Skin epidermis (tissue), 12 donors: ENCODE measurements around the gene TCF12.

Experiments
- H3K27ac ChIP-seq, 21 experiments: fragments of 200-600 bp; sonication (generic) in 11 of 21; one replicate each; pipeline ENCODE4 v1.5.0; 2020; ENCODE audit warnings: mild to moderate bottlenecking in 3 of 21, inconsistent platforms in 2 of 21, moderate library complexity in 2 of 21
- H3K4me3 ChIP-seq, 7 experiments: fragments of 200-600 bp; sonication (generic) in 2 of 7; one replicate each; pipeline ENCODE4 v1.5.0; 2020; ENCODE audit warnings: inconsistent platforms in 2 of 7, mild to moderate bottlenecking in 2 of 7, moderate library complexity in 1 of 7

Gene TCF12

DNA sequence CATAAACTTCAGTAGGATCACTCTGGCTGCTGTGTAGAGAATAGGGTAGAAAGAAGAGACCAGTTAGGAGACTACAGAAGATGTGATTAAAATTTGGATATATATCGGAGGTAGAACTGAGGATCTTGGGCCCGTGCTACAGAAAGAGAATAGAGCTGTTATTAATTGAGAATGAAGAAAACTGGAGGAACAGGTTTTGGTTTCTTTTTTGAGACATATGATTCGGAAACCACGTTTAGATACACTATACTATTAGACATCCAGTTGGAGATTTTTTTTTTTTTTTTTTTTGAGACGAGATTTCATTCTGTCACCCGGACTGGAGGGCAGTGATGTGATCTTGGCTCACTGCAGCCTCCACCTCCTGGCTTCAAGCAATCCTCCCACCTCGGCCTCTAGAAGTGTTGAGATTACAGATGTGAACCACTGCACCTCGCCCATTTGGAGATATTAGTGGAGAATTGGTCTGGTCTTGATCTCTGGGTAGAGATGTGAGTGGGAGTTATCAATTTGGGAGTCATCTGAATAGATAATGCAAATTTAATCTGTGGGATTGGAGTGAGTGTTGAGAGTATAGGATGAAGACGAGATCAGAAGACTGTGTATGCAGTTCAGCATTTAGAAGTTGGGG, 50.9 kb downstream of the TCF12 start:
- H3K27ac ChIP-seq = peak overlapping the region in 4 of 21 experiments; percentile 13 to 52 (median 33)
- no peak overlapping the region for H3K4me3 ChIP-seq

DNA sequence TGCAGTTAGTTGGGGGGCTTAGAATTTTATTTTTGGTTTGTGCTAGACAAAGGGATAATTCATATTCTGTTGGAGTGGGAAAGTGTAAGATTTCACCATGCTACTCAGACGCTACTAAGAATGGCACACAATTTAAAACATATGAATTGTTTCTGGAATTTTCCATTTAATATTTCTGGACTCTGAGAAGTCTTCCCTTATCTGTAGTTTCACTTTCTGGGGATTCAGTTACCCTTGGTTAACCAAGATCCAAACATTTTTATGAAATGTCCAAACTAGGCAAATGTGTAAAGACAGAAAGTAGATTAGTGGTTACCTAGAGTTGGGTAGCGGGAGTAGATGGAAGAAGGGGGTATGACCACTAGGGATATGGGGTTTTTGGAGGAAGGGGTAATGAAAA, 53.1 kb downstream of the TCF12 start:
- Histone ChIP-seq H3K4me3 (no peak overlapping the region), H3K27ac (no peak overlapping the region)

DNA sequence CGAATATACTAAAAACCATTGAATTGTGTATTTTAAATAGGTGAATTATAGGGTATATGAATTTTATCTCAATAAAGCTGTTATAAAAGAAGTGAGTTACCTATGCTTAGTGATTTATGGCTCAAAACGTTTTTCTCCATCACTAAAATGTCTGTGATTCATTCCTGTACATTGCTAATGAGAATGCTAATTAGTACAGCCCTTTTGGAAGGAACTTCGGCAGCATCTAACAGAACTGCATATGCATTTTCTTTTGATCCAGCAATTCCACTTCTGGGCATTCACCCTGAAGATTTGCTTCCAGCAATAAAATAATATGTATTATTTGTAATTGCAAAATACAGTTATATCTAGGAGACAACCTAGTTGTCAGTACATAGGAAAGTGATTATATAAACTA, 53.6 kb downstream of the TCF12 start:
- H3K27ac ChIP-seq = no peak overlapping the region
- H3K4me3 ChIP-seq = no peak overlapping the region

DNA sequence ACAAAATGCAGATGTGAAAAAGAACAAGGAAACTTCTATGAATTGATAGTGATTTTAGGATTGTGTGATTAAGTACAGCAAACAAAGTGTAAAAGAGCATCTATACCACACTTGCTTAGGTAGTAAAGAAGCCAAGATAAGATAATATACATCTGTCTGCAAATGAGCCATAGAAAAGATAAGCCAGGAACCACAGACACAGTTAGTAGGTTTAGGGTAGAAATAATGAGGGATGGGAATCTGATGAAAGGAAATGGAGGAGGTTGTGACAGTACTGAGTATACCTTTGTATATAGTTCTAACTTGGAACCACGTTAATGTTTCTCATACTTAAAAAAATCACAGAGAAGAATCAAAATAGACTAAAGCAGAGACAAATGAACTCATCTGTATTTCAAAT, 54.0 kb downstream of the TCF12 start:
- no peak overlapping the region for H3K27ac ChIP-seq
- no peak overlapping the region for H3K4me3 ChIP-seq

DNA sequence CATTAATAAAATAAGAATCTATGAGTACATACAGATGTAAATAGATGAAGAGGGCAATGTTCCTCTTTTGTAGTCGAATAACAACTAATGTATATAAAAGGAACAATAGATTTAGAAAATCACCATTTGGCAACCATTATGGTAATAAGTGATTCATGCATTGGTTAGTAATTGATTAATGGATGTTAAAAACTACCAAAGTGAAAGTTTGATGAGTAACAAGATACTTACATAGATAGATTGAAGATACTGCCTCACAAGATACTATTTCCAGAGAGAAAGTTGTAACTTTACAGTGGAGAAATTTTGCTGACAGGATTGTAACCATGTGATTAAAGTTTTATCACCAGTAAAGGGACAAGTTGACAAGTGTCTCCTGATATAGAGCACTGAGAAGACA, 55.0 kb downstream of the TCF12 start:
- Histone ChIP-seq H3K4me3 (no peak overlapping the region), H3K27ac (no peak overlapping the region)

DNA sequence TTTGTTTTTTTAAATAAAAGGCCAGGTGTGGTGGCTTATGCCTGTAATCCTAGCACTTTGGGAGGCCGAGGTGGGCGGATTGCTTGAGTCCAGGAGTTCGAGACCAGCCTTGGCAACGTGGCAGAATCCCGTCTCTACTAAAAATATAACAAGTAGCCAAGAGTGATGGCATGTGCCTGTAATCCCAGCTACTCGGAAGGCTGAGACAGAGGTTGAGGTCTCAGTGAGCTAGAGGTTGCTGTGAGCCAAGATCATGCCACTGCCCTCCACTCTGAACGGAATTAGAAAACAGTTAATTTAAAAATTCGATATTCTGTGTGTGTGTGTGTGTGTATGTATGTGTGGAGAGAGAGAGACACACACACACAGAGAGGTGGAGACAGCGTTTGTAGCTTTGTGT, 58.8 kb downstream of the TCF12 start:
- no peak overlapping the region for H3K27ac ChIP-seq
- H3K4me3 ChIP-seq = no peak overlapping the region

DNA sequence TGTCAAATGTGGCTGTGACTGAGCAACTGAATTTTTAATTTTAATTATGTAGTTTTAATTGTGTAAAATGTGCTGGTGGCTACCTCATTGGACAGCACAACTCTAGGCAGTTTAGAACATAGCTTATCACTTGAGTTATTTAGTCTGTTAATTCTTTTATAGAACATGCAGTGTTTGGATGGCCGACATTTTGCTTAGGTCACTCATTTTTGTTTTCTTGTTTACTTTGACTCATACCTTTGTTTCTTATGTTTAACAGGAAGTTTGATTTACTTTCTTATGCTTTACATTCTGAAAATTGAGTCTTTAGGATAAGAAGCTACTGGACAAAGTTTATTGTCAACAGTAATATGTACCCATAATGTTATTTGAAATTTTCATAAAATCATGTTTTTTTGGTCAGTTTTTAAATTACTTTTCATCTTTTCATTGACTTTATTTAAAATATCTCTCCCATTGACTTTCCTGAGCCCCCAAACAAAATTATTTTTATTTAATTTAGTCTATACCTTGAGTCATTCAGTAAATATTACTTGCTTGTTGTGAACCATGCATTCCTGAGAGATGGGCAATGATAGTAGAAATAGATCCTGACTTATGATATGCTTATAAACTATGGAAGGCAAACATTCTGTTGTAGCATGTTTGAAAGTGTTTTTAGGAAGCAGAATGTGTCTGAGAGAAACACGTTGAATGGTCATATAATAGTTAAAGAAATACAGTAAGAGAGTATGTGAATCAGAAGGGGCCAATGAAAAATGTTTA, 60.6 kb downstream of the TCF12 start:
- Histone ChIP-seq H3K27ac (no peak overlapping the region), H3K4me3 (no peak overlapping the region)

DNA sequence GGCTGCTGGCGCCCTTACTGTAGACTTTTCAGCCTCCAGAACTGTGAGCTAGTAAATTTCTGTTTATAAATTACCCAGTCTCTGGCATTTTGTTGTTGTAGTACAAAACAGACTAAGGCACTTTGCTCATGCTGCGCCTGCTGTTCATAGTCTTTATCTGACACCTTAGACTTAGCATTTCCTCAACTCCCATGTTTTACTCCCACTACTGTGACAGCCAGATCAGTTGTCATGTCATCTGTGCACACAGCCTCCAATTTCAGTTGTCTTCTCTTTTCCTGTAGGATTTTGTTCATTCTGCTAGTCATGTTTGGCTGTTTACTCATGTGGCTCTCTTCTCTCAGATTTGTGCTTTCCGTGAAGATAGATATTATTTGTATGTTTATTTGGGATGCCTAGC, 62.0 kb downstream of the TCF12 start:
- no peak overlapping the region for H3K4me3 ChIP-seq
- no peak overlapping the region for H3K27ac ChIP-seq

DNA sequence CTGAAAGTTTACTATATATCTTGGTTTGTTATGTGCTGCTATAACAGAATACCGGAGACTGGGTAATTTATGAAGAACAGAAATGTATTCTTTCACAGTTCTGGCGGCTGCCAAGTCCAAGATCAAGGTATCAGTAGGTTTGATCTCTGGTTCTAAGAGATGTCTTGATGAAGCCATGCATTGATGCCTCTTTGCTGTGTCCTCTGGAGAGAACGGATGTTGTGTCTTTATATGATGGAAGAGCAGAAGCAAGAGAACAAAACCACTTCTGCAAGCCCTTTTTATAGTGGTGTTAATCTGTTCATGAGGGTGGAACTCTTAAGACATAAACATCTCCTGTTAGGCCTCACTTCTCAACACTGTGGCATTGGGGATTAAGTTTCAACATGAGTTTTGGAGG, 62.7 kb downstream of the TCF12 start:
- H3K4me3 ChIP-seq = no peak overlapping the region
- no peak overlapping the region for H3K27ac ChIP-seq

DNA sequence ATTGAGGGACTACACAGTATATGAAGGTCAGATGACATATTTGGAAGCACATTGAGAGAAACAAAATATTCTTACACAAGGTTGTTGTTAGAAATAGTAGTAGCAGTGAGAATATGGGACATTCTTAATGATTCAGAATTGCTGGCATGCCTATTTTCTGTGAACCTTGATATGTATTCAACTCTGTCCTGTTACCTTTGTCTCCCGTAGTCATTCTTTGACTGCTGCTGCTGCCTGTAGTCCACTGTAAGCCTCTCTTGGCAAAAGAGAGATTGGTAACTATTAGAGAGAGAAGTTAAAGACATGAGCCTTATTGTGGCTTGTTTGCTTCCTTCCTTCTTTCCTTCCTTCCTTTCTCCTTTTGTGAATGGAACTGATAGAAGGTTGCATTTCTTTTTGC, 64.5 kb downstream of the TCF12 start:
- Histone ChIP-seq H3K27ac (peak overlapping the region in 1 of 21 experiments; percentile 29), H3K4me3 (no peak overlapping the region)

DNA sequence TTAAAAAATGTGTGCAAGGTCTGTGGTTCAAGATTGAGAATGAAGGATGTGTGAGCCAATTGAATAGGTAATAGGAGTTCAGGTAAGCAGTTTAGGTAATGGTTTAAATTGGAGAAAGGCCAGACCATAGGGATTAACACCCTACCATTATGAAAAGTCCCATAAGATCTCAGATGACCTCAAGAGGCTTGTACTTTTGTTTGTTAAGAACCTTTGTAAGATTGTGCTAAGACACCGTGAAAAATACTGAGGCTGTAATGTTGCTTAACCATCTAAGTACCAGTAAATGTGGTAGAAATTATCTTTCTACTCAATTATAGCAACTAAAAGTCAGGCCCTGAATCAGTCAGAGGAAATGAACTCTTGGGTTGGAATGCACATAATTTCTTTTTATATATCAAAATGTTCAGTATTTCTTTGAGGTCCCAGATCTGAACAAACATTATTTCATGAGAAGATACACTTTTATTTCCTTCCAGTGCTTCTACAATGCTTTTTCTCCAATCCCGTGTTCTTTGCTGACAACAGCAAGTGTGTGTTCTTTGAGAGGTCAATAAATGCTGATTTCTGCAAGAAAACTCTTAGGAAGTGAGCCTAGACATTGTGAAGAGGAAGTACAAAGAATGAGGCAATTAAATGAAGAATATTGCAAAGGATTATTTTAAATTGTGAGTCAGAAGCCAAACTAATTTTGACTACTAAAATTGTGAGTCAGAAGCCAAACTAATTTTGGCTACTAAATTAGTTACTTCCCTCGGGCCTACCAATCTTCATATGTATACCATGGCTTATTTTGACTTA, 66.4 kb downstream of the TCF12 start:
- Histone ChIP-seq H3K4me3 (no peak overlapping the region), H3K27ac (peak overlapping the region in 8 of 21 experiments; percentile 15 to 70 (median 30))

DNA sequence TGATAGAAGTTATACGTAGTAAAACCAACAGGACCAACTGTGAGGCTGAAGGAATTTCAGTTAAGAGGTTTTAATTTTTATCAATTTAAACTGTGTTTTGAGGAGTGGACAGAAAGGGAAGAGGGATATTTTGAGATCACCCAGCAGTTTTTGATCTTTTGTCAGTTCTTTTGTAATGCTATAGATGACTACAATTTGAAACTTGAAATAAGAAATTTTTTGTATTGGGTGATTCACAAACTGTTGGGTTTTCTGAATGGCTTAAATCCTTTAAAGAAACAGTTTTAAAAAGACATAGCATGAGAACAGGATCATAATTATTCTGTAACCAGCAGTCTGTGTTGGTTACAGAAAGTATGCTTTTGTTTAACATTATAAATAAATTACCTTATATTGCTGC, 67.4 kb downstream of the TCF12 start:
- no peak overlapping the region for H3K4me3 ChIP-seq

DNA sequence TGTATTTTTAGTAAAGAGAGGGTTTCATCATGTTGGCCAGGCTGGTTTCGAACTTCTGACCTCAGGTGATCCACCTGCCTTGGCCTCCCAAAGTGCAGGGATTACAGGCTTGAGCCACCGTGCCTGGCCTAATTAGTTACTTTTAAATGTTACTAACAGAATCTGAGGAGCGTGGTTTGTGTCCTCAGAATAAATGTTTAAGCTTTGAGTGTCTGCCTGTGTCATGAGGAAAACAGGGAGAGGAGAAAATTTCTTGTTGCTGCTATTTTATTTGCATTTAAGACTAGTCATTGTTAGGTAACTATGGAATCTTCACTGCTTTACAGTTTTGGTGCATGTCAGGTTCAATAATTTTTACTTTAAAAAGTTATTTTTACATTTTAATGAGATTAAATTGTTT, 68.8 kb downstream of the TCF12 start:
- Histone ChIP-seq H3K27ac (peak overlapping the region in 1 of 21 experiments; percentile 1), H3K4me3 (no peak overlapping the region)

More for the DNA sequence above, 67.4 kb downstream of the TCF12 start:
- peak overlapping the region in 4 of 21 experiments; percentile 20 to 70 (median 41) for H3K27ac ChIP-seq

DNA sequence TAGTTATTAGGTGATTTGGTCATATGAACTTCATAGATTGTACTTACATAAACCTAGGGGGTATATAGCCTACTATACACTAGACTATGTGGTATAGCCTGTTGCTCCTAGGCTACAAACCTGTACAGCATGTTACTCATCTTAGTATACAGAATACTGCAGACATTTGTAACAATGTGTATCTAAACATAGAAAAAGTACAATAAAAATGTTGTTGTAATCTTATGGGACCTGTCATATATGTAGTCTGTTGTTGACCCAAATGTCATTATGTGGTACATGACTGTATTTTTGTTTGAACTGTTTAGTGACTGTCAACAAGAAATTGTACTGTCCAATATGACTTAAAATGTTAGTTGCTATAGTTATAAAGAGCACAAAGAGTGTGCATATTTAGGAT, 69.8 kb downstream of the TCF12 start:
- Histone ChIP-seq H3K27ac (no peak overlapping the region), H3K4me3 (no peak overlapping the region)

DNA sequence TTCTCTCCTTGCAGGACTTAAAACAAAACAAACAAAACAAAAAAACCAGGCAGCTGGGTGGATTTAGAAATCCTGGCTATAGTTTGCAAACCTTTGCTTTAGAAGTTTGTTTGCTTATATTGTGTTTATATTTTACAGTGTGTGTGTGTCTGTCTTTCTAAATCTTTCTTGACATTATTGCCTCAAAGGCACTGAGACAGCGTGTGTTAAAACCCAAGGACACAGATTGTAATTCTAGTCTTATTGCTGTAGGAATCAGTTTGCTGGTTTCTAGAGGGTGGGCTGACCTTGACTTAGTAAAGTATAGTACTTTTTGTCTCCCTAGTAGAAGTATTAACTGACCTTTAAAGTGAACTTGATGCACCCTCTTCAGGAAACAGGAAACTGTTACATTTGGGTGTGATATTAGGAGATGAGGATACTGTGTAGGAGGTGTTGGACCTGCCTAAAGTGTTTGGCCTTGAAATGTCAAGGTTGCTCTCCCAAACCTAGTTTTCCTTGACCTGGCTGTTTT, 71.0 kb downstream of the TCF12 start:
- no peak overlapping the region for H3K4me3 ChIP-seq
- H3K27ac ChIP-seq = peak overlapping the region in 1 of 21 experiments; percentile 32

DNA sequence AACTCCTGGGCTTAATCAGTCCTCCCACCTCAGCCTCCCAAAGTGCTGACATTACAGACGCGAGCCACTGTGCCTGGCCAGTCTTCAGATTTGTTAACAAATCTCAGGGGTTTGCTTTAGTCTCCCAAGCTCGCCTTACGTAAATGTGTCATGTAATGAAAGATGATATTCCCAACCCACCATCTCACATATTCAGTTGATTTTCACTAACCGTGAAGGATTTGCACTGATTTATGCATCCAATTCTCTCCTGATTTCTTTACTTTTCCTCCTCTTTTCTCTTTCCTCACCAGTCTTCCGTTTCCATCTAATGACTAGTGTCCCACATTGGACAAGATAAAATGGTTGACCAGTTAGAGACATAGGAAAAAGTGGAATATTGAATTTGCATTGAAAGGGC, 72.6 kb downstream of the TCF12 start:
- Histone ChIP-seq H3K27ac (no peak overlapping the region), H3K4me3 (no peak overlapping the region)

DNA sequence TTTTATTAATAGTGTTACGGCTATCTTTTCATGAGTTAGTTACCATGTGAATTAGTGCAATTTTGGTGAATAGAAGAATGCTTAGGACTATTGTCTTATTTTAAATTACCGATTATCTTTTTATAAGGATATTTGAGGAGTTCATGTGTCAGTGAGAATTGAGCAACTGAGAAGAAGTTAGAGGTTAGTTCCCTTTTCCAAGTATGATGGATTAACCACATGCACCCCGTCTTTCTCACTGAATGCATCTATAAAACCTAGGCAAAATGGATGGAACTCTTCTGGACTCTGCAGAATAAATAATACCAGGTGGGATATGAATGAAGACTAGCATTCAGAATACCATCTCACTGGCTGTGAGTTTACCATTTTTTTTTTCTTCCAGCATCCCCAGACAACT, 74.3 kb downstream of the TCF12 start:
- H3K4me3 ChIP-seq = no peak overlapping the region
- H3K27ac ChIP-seq = no peak overlapping the region

DNA sequence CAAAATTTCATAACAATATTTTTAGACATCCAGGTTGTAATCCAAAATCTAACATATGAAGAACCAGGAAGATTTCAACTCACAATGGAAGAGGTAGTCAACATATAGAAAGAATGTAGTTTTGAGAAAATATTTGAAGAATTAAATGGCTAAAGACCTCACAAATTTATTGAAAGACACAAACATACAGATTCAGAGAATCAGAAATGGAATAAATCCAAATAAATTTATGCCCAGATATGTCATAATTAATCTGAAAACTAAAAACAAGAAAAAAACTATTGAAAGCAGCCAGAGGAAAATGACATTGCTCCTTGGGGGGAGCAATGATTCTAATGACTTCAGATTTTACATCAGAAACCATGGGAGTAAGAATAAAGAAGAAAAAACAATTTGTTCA, 75.8 kb downstream of the TCF12 start:
- no peak overlapping the region for H3K27ac ChIP-seq
- no peak overlapping the region for H3K4me3 ChIP-seq

DNA sequence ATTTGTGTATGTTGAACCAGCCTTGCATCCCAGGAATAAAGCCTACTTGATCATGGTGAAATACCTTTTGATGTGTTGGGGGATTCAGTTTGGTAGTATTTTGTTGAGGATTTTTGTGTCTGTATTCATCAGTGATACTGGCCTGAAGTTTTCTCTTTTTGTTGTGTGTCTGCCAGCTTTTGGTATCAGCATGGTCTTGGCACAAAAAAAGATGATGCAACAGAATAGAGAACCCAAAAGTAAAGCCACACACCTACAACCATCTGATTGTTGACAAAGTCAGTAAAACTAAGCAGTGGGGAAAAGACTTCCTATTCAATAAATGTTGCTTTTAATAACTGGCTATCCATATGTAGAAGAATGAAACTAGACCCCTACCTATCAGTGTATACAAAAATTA, 77.6 kb downstream of the TCF12 start:
- Histone ChIP-seq H3K4me3 (no peak overlapping the region), H3K27ac (no peak overlapping the region)

DNA sequence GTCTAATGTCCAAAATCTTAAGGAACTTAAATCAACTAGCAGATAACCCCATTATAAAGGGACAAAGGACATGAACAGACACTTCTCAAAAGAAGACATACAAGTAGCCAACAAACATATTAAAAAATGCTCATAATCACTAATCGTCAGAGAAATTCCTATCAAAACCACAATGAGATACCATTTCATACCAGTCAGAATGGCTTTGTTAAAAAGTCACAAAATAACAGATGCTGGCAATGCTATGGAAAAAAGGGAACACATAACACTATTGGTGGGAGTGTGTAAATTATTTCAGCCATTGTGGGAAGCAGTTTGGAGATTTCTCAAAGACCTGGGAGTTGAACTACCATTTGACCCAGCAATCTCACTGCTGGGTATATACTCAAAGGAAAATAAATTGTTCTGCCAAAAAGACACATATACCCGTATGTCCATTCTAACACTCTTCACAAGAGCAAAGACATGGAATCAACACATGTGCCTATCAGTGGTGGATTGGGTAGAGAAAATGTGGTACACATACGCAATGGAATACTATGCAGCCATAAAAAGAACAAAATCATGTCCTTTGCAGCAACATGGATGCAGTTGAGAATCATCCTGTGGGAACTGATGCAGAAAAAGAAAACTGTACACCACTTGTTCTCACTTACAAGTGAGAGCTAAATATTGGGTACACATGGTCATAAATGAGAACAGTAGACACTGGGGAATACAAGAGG, 78.5 kb downstream of the TCF12 start:
- H3K4me3 ChIP-seq = no peak overlapping the region
- H3K27ac ChIP-seq = no peak overlapping the region
